Stimulated activated CD8-positive, alpha-beta memory T cell treated with anti-CD3 and anti-CD28 coated beads, Interleukin-4, amount 100 ng/mL, for 1 hour (primary cell): ENCODE measurements around the gene FCER1G.
A peak's percentile ranks its signal among the peaks of the same experiment; 100 is the strongest.

Experiments used
- DNase-seq, 2 donors: peaks; one replicate each; pipeline ENCODE4 v3.0.0-alpha.2; 2020; ENCODE audit warnings: low read depth in 2 of 2, low spot score in 1 of 2

Gene FCER1G

DNA sequence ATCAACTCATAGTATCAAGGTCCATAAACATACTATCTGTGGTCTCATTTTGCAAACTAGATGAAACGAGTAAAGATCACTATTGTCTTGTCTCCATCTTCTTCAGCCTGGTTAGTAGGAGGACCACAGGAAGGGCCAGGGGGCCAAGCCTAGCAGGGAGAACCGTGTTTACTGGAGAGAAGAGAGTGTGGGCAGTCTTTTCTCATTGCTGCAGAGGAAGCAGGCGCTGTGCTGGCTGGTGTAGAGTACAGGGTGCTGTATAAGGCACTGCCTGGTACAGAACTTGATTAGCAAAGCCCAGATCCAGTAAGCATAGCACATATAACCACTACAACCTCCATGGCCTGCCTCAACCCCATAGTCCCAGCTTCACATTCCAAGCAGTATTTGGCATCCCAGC, 27.8 kb upstream of the FCER1G start:
- DNase-seq = no peak

DNA sequence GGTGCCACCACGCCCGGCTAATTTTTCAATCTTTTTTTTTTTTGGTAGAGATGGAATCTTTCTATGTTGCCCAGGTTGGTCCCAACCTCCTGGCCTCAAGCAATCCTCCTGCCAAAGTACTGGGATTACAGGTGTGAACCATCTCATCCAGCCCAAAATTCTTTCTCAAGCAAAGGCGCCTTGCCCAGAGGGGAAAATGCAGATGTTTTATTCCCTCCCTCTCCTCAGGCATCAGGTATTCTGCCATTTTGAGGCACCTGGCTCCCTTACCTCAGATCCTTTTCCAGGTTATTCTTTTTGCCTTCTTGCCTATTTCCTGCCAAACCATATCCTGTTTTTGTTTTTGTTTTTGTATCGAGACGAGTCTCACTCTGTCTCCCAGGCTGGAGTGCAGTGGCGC, 26.7 kb upstream of the FCER1G start:
- DNase-seq = no peak

DNA sequence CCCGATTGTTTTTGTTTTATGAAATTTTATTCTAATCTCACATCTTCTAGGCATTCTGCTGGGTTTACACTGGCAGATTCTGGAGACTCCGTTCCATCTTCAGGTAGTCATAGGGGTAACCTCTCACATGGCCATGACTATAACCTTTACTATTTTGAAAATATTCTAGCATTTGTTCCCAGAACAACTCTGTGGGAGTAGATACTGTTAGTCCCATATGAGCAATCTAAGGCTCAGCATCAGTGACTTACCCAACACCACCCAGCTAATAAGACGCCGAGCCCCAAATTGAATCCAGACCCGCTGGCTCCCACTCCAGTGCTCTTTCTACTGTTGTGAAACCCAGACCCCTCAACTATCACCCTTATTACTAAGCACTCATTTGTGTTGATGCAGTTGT, 26.1 kb upstream of the FCER1G start:
- no peak for DNase-seq

DNA sequence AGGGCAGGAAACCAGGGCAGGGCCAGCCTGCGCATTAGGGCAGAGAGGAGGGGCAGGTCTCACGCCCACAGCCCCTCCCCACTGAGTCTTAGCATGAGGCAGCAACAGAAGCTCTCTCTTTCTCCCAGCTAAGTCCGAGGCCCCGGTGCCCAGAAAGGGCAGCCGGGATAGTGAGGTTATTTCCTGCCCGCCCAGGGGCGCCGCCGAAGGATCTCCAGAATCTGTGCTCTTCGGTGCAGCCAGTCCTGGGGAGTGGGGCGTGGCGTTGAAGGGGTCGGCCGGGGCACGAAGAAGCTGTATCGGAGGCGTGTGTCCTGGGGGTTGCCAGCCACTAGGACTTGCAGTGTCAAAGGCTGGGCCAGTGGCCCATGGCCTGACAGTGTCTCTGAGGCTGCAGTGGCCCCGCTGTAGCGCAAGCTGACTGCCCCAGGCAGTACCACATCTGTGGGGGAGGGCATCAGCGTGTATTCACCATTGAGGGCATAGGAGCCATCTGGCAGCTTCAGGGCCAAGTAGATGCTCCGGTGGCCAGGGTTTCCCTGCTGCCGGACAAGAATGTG, 24.1 kb upstream of the FCER1G start:
- no peak for DNase-seq

DNA sequence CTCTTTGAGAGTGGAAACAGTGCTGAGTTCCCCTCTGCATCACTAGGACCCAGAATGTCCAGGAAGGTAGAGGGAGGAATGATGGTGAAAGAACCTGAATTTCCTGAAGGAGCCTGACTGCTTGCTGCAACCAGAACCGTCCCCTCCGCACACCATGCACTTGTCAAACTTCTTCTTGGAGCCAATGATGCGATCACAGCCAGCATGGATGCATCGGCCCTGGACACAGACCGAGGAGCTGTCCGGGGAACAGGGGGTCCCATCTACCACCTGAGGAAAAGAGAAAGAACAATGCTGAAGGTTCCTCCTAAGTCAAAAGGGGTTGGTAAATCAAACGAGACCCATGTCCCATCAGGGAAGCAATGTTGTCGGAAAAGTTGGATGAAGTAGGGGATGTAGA, 23.1 kb upstream of the FCER1G start:
- no peak for DNase-seq

DNA sequence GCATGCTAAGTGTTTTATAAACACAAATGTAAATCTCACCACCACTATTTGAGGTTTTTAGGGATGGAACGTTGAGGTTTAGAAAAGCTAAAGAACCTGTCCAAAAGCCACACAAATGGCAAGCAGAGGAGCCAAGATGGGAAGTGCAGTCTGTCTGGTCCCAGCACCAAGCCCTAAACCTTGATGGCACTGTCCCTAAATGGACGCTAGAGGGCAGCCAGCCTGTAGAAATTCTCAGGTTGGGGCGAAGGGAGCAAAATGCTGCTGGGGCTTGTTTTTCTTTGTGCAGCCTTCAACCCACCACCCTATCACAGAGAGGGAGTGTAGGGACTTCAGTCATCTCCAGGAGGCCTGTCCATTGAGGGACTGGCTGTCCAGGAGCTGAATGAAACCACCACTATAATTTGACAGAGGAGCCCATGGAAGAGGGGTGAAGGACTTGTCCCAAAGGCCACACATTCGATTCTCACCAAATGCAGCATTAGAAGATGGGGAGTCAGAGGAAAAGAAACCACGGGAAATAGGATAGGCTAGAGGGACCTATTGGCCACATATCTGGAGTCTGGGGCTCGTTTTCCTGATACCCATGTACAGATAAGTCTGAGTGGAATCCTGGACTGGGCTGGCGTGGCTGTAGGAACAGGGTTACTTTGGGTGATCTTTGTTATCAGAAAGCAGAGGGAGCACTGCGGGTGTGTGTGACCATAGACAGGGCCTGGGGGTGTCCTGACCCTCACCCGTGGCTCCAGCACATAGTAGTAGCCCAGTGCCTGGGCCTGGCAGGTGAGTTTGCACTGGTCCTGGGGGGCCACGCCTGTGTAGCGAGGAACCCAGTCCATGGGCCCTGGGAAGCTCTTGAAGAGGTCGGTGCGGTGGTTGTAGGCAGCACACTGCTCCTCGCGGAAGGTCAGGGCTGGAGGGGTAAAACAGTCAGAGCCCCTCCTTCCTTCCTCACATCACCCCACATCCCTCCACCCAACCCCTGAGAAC, 22.3 kb upstream of the FCER1G start:
- DNase-seq = peak in 1 of 2 donors; percentile 47

DNA sequence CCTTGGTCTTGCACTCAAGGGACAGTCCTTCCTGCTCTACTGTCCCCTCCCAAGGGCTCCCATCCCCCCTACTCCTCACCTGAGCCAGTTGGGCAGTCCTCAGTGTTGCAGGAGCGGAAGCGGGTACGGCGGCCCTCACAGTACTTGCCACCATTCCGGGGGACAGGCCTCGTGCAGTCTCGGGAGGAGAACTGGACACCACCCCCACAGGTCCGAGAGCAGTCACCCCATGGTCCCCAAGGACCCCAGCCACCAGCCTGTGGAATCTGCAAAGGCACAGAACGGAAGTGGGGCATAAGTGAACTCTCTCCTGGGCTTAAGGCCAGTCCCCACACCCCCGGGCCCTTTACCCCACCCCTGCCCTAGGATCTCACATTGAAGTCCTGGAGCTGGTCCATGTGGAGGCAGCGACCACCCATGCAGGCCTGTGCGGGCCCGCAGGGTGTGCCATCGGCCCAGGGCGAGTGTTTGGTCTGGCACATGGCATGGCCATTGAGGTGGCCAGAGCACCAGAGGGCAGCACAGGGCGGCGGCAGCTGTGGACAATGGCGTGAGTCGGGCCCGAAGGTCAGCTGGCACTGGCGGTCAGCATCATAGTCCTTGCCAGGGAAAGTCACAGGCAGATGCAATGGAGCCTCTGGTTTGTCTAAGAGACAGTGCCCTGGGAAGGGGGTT, 21.4 kb upstream of the FCER1G start:
- DNase-seq = no peak

DNA sequence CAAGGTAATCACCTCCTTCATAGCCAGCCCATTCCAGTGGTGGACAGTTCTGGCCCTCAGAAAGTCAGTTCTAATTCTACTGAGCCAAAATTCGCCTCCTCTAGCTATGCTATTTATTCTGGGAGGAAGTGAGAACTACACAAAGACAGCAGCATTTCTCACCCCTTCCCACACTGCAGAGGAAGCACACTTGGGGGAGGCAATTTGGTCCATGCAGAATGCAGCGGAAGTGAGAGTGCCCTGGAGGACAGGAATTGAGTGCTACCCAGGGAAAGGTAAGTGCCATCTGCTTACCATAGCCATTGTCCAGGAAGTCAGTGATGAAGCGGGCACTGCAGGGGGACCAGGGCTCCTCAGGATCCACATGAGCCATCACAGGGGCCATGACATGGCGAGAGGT, 19.9 kb upstream of the FCER1G start:
- no peak for DNase-seq

DNA sequence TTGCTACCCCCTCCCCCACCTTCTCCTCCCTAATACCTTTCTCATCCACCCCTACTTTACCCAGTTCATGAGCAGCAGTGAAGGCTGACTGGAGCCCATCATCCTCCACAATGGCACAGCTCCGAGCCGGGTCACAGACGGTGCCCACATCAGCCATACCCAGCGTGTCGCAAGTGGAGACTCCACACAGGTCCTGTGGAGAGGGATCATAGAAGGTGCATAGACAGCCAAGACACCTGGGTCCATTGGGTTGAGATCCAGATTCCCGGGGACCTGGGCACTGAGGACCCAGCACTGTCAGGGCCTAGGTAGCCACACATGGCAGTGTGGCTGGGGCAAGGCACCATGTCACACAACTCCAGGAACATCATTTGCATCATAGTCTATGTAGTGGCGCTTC, 19.0 kb upstream of the FCER1G start:
- DNase-seq = no peak

DNA sequence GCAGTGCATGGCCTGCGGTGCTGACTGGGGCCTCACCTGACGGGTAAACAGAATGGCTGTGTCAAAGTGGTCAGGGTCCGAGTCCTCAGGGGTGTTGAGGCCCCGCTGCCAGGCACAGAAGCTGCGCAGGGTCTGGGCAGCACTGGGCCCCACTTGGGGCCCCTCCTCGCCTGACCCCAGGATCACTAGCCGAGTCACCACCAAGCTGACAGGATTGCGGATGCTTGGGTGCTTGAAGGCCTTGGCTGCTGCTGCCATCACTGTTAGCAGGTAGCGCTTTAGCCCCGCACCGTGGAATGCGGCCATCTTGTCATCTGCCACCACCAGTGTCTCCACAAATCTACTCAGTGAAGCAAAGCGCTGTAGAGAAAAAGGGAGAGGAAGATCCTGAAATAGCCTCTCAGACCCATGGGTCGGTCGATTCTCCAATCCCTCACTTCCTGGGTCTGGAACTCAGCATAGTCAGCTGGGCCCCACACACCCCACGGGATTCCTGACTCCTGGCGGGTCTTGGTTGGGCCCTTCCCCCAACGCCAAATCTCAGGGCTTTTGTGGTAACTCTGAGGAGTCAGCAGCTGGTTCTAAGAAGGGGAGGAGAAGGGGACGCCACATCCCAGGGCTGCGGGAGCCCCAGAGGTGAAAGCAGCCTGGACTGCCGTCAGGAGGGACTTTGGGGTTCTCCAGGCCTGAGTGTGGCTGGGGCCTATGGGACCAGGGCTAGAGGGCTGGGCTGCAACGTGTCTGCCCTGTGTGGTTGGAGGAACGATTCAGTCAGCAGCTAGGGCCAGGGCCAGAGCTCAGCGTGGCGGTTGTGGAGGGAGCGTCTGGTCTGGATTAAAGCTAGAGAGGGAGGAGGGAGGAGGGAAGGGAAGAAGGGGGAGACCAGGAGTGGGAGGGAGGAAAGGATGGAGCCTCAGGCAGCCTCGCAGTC, 18.3 kb upstream of the FCER1G start:
- no peak for DNase-seq

DNA sequence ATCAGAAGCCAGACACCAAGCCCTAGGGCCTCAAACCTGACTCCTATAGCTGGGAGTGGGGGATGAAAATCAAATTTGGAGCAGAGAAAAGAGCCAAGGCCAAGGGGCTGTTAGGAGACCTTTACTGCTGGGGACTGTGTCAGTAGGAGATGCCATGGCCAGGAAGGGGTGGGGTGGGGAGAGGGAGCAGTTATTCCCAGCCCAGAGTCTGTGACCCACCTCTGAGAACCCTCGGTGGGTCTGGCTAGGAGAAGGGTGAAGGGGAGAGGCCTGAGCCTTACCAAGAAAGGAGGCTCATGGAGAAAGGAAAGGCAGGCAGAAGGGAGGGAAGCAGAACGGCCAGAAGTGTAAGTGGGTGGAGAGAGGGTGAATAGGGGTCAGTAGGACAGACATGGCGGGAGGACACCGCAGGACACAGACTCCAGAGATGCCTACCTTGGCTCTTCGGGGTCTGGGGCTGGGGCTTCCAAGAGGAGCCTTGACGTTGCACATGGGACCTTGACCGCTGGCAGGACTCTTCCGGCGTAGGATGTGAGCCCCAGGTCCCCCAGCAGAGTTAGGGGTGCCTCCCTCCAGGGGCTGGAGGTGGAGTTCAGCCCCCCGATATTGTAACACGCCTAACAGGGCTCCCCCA, 17.4 kb upstream of the FCER1G start:
- no peak for DNase-seq

DNA sequence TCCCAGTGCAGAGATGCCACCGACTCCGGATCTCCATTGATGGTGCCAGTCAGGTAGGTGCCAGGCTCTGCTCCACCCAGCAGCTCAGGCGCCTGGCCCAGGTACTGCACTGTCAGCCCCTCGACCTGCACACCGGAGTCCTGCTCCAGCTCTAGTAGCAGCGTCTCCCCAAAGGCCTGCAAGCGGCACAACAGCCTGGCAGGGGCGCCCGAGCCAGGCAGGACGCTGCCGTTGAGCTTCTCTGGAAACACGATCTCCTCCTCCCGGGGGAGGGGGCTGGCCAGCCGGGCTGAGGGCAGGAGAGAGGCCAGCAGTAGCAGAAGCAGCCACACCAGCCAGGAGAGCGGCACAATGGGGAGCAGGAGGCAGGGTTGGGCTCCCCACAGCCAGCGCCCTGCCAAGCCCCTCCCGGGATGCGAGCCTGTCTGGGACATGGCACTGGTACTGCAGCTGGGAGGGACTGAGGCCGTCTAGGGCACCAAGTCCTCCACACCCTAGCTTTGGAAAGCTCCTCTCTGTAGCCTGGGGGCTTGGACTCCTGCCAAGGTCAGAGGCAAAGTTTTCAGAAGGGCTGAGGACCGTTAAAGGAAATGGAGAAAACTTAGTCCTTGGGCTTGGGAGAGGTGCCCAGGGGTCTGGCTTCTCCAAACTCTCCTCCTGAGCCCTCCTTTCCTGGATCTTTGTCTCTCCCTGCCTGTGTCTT, 16.8 kb upstream of the FCER1G start:
- no peak for DNase-seq

DNA sequence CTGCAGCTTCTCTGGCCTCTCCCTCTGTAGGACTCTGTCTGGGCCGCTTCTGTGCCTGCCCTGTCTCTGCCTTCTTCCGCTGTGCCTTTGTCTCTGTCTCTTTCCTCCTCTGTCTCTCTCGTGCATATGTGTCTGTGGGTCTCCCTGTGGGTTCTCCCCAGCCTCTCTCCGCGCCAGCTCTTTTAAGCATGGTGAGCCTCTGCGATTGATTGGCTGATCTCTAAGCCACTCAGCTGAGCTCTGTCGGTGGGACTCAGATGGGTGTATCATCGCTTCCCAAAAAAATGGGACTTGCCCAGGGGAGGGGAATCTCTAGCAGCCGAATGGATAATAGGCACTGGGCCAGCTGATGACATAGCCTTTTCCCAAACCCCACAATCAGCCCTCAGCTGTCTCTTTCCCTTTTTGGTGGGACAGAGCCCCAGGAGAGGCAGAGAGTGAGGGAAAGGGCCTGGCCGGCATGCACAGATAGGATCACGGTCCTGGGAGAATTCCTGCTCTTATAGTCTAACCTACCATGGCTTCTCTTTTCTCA, 16.1 kb upstream of the FCER1G start, which contains the start of gene ADAMTS4:
TSS of gene ADAMTS4 (minus strand) at position 158 of the 535 bp plus-strand sequence. CDS start 427 bp downstream, outside the sequence.
- DNase-seq = no peak

DNA sequence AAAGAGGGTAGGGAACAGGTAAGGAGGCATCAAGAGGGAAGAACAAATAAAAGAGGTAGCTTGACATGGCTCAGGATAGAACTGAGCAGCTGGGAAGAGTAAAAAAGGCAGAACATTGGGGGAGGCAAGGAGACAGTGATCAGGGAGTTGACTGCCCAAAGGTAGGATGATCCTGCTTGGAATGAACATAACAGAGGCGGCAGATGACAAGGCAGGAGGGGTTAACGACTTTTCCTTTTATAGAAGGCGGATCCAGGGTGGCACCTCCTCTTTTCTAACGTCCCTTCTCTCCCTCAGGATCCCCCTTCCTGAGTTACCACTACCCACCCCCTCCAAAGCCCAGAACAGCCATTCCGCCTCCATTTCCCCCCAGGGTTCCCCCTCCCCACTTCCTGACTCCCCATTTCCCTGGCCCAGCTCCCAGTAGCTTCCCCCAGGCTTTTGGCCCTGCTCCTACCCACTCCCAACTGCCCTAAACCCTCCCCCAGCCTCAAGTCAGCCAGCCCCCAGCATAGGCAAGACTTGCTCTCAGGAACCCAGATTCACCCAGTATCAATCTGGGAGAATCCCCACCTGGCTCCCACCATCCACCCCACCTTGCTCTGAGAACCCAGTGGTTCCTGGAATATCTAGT, 15.5 kb upstream of the FCER1G start:
- DNase-seq = no peak

DNA sequence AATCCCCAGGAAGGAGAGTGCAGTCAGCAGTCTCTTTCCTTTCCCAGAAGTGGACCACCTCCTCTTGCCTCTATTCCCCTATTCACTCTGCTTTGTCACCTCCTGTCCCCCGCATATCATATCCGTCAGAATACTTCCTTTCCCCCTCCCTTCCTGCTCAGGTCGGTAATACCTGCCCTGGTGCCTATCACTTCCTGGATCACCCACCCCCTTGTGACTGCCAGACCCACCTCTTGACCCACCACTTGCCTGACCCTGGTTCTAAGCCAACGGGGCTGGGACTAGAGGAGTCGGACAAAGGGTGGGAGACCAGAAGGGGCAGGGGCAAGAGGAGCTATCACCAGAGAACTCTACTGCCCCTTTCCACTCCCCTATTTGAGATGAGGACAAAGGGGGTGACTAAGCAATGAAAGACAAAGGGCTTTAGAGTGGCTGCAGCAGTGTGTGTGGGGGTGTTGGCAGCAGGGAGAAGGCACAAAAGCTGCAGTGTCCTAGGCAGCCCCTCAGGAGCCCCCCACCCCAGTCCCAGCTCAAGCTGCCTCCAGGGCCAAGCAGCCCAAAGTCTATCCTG, 14.6 kb upstream of the FCER1G start:
- DNase-seq = no peak

DNA sequence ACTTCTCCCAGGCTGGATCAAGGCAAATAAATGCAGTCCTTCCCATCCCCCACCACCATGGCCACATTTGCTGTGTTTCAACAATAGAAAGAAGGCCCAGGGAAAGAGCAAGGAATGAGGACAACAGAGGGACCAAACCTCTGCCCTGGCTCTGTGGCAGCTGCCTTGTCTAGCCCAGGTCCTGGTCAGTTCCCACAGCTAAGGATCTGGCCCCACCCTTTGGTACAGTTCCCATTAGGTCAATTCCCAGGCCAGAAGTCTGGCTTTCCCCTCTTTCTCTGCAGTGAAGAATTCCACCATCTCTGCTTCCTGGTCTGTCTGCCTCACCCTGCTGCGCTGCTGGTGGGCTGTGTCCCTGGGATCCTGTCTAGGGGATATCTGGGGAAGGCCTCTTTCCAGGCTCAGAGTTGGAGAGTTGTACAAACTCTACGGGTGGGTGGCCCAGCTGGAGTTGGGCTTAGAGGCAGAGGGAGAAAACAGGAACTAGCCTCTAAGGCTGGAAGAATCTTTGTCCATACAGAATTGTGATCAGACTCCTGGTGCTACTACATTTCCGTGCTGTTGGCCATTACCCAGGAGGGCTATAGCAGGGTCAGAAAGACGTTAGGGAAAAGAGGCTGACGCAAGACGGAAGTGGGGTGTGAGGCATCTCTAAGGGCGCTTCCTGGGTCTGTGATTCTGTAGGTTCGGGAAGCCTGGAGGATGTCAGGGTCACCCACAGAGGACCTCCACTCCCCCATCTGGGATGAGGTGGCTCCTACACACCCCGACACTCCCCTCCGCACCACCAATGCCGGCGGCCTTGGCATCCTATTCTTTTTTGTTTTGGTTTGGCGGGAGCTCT, 13.9 kb upstream of the FCER1G start:
- no peak for DNase-seq

DNA sequence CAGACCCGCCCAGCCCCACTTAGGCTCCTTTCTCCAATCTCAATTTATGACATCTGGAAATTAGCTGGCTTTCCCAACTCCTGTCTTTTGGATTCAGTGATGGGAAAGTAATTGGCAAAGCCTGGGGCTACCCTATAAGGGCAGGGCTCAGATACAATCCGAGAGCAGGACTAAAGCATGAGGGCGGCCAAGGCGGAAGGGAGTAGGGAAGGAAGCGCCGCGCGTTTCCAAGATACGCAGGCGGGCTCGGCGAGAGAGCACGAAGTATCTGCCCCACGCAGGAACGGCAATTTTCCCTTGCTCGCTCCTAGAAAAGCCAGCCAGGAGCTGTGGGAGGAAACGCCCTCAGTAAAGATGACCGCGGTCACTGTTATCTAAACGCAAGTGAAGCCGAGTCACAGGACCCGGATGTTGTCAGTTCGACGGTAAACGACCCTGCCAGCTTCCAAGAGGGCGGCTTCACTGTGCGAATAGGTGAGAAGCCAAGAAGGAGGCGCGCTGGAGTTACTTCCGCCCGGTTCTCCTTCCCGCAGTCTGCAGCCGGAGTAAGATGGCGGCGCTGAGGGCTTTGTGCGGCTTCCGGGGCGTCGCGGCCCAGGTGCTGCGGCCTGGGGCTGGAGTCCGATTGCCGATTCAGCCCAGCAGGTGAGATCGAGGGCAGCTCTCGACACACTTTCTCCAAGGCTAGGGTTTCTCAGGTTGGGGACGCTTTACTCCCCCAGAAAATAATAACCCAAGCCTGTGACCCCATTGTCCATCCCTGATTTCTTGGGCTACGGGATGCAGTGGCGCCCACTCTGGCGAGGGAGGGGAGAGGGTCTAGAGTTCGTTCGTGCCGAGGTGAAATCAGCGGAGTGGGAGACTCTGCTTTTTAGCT, 13.0 kb upstream of the FCER1G start, which contains the start of gene NDUFS2:
TSS of gene NDUFS2 (plus strand) at position 532 of the 877 bp plus-strand sequence. CDS start at position 551, 19 bp downstream.
- DNase-seq = peak; percentile 88 to 92
